ENCODE data around the gene CUL9. TPM values are rescaled to one million over a fixed set of nuclear protein-coding genes. Genes with fewer than 3 reads are reported as not detected.

The CUL9 gene
- polyA plus RNA-seq, 3 donors = 2.9 to 68.8 (median 3.8) TPM

DNA sequence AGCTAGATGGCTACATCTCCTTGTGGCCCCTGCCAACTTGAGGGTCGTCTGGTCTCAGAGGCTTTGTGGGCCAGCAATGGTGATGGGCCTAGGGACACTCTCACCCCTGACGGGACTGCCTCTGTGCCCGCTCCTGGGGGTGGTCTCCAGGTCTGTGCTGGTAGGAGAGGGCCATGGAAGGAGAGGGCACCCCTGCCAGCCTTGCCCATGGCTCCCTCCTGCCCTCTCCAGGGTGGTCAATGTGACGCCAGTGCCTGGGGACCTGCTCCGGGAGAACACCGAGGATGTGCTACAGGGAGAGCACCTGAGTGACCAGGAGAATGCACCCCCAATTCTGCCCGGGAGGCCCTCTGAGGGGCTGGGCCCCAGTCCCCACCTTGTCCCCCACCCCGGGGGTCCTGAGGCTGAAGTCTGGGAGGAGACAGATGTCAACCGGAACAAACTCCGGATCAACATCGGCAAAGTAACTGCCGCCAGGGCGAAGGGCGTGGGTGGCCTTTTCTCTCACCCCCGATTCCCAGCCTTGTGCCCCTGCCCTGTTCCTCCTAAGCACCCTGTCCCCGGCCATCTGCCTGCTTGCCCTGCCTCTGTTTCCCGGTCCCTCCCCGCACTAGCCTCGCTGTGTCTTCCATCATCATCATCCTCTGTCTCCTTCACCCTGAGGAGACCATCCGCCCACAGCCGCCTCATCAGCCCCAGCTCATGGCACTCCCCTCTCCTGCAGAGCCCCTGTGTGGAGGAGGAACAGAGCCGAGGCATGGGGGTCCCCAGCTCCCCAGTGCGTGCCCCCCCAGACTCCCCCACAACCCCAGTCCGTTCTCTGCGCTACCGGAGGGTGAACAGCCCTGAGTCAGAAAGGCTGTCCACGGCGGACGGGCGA is 77.1 kb downstream of the CUL9 start:
- no peak overlapping the region for H3K4me3 Mint-ChIP-seq
- Histone ChIP-seq H4K20me1 (ENCODE audit: insufficient read depth, low read length) (no peaks in the 10 kb centered on the region), H3K27ac (ENCODE audit: low read depth in 1 of 2, low read length in 2 of 2) (no peak overlapping the region), H3K4me1 (ENCODE audit: control insufficient read depth in 1 of 2, insufficient read depth in 2 of 2, low read length in 2 of 2) (no peaks in the 10 kb centered on the region), H3K4me3 (replicated peaks in 1 of 3; ENCODE audit: low read depth in 2 of 3, low read length in 3 of 3) (no peak overlapping the region), H2AFZ (ENCODE audit: insufficient read depth, low read depth, low read length, poor library complexity, severe bottlenecking) (no peak overlapping the region), H3K36me3 (replicated peaks in 1 of 2; ENCODE audit: control insufficient read depth in 1 of 2, insufficient read depth in 2 of 2, low read length in 2 of 2) (no peaks in the 10 kb centered on the region), H3K4me2 (replicated peaks; ENCODE audit: extremely low read depth, low read length, poor library complexity, severe bottlenecking) (no peak overlapping the region), H3K27me3 (ENCODE audit: control insufficient read depth in 2 of 2, insufficient read depth in 2 of 2, low read length in 2 of 2) (no peaks in the 10 kb centered on the region), H3K9me3 (replicated peaks in 1 of 2; ENCODE audit: control insufficient read depth in 1 of 2, insufficient read depth in 1 of 2, low read length in 2 of 2) (no peaks in the 10 kb centered on the region), H3K79me2 (ENCODE audit: insufficient read depth, low read length) (no peaks in the 10 kb centered on the region), H3K9ac (ENCODE audit: insufficient read depth, low read length, poor library complexity, severe bottlenecking) (no peak overlapping the region)
- intact Hi-C loops (cut with micrococcal nuclease) = no loop called here
- no peak overlapping the region for H3K27ac Mint-ChIP-seq
- peaks cover 4% of the 10 kb centered on the region for H3K4me1 Mint-ChIP-seq
- peaks cover 7 to 27% (median 14%) of the 10 kb centered on the region in 3 donors for H3K27me3 Mint-ChIP-seq (ENCODE audit: low read depth in 3 of 3)
- H3K36me3 Mint-ChIP-seq = no peaks in the 10 kb centered on the region
- no peaks in the 10 kb centered on the region for H3K9me3 Mint-ChIP-seq
- DNase-seq = no peak
- 97% methylated on average over 20 of the region's 30 CpGs for WGBS (ENCODE audit: insufficient coverage)
- TF ChIP-seq, protein P1, sequence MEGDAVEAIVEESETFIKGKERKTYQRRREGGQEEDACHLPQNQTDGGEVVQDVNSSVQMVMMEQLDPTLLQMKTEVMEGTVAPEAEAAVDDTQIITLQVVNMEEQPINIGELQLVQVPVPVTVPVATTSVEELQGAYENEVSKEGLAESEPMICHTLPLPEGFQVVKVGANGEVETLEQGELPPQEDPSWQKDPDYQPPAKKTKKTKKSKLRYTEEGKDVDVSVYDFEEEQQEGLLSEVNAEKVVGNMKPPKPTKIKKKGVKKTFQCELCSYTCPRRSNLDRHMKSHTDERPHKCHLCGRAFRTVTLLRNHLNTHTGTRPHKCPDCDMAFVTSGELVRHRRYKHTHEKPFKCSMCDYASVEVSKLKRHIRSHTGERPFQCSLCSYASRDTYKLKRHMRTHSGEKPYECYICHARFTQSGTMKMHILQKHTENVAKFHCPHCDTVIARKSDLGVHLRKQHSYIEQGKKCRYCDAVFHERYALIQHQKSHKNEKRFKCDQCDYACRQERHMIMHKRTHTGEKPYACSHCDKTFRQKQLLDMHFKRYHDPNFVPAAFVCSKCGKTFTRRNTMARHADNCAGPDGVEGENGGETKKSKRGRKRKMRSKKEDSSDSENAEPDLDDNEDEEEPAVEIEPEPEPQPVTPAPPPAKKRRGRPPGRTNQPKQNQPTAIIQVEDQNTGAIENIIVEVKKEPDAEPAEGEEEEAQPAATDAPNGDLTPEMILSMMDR (IDR thresholded peaks at IDR 0.05) = no peak

DNA sequence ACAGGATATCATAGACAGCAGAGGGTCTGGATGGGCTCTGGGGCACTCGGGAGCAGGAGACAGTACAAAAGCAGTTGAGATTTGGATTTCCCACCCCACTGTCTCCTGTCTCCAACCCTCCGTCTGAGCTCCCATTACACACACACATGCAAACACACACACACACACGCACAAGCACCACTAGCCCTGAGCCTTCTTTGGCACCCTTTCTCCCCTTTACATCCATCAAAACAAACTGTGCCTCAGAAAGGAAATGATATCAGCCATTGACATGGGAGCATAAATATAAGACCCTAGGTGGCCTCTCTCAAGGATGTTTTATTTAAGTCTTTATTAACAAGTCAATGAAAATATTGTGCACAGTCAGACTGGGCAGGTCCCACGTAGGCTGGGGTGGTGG is 78.8 kb downstream of the CUL9 start:
- H3K4me3 Mint-ChIP-seq = no peak overlapping the region
- no peak overlapping the region for H3K27ac ChIP-seq (ENCODE audit: low read depth in 1 of 2, low read length in 2 of 2)
- H3K79me2 ChIP-seq (ENCODE audit: insufficient read depth, low read length) = no peaks in the 10 kb centered on the region
- no peak overlapping the region for H3K9ac ChIP-seq (ENCODE audit: insufficient read depth, low read length, poor library complexity, severe bottlenecking)
- no peaks in the 10 kb centered on the region for H3K4me1 ChIP-seq (ENCODE audit: control insufficient read depth in 1 of 2, insufficient read depth in 2 of 2, low read length in 2 of 2)
- no peak overlapping the region for H3K4me3 ChIP-seq (replicated peaks in 1 of 3; ENCODE audit: low read depth in 2 of 3, low read length in 3 of 3)
- H3K9me3 Mint-ChIP-seq = no peaks in the 10 kb centered on the region
- no peaks in the 10 kb centered on the region for H3K36me3 Mint-ChIP-seq
- H2AFZ ChIP-seq (ENCODE audit: insufficient read depth, low read depth, low read length, poor library complexity, severe bottlenecking) = no peak overlapping the region
- H3K4me1 Mint-ChIP-seq = peaks cover 4% of the 10 kb centered on the region
- no peaks in the 10 kb centered on the region for H3K9me3 ChIP-seq (replicated peaks in 1 of 2; ENCODE audit: control insufficient read depth in 1 of 2, insufficient read depth in 1 of 2, low read length in 2 of 2)
- peaks cover 6 to 22% (median 13%) of the 10 kb centered on the region in 3 donors for H3K27me3 Mint-ChIP-seq (ENCODE audit: low read depth in 3 of 3)
- no peaks in the 10 kb centered on the region for H3K36me3 ChIP-seq (replicated peaks in 1 of 2; ENCODE audit: control insufficient read depth in 1 of 2, insufficient read depth in 2 of 2, low read length in 2 of 2)
- no peak overlapping the region for H3K4me2 ChIP-seq (replicated peaks; ENCODE audit: extremely low read depth, low read length, poor library complexity, severe bottlenecking)
- no peak overlapping the region for H3K27ac Mint-ChIP-seq
- H4K20me1 ChIP-seq (ENCODE audit: insufficient read depth, low read length) = no peaks in the 10 kb centered on the region
- H3K27me3 ChIP-seq (ENCODE audit: control insufficient read depth in 2 of 2, insufficient read depth in 2 of 2, low read length in 2 of 2) = no peaks in the 10 kb centered on the region
- intact Hi-C loops (cut with micrococcal nuclease) = loop anchor here (5.0 to 10.0 kb wide), 4 partner anchors 77 to 247 kb away; no protein-coding TSS in a partner anchor
- 77% methylated on average over 3 of the region's 4 CpGs for WGBS (ENCODE audit: insufficient coverage)
- no peak for DNase-seq
- TF ChIP-seq, protein P1 (IDR thresholded peaks at IDR 0.05) = no peak

Measured in CD14-positive monocyte (primary cell).